Activated T-helper 1 cell treated with Interleukin-2 at 50 U/mL for 16 hours (primary cell): Measurements from ENCODE around the gene PXDN.

Source experiments
- DNase-seq: peaks from one replicate; pipeline ENCODE4 v3.0.0-alpha.2; 2020; ENCODE audit warnings: low read depth

PXDN gene

DNA sequence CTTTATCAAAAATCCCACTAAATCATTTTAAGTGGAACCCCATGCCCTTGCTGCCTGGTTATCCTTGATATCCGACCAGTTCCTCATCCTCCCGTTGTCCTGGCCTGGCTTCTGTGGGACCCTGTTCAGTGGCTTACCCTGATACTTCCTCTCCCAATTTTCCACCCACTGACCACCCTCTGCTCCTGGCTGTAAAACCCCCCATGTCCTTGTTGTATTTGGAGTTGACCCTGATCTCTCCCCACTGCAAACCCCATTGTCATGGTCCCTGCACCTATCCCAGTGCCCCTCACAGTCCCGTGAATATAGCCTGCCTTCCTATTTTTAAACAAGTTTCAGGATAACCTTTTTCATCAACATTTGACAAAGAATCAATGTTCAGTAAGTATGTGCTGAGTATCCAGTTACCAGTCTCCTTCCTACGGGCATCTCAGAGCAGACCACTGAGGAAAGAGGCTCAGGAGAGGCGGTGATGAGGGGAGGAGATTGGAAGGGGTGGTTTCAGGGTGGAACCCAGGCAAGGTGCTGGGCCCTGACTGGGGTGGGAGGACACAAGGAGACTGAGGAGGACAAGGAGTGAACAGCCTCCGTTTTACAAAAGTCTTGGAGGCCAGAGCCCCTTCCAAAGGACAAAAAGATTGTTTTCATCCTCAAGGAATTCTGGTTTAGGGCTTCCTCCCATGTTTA, 131.8 kb downstream of the PXDN start:
- no peak for DNase-seq

DNA sequence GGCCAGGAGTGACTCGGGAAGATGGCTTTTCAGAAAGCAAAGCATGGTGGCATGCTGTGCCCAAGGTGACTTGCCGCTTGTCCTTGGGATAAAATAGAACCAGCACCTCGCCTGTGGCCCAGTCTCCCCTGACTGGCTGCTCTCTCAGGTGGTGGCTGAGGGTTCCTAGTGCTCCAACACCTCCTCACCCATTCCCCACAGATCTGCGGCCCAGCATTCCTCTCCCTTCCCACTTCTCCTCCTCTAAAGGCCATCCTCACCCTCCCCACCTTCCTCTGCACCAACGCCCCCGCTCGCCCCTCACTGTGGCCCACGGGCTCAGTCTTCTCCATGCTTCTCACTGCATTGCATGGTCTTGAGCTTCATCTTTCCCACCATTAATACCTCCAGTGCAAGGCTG, 132.4 kb downstream of the PXDN start:
- no peak for DNase-seq

DNA sequence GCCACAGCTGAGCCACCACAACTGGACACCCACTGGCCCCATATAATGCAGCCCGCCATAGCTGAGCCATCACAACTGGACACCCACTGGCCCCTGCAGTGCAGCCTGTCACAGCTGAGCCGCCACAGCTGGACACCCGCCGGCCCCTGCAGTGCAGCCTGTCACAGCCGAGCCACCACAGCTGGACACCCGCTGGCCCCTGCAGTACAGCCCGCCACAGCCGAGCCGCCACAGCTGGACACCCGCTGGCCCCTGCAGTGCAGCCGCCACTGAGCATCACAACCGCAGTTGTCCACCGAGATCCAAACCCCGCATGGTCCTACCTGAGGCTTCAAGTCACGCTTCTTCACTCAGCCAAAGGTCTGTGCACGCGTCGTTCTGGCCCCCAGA, 134.2 kb downstream of the PXDN start:
- DNase-seq: no peak

DNA sequence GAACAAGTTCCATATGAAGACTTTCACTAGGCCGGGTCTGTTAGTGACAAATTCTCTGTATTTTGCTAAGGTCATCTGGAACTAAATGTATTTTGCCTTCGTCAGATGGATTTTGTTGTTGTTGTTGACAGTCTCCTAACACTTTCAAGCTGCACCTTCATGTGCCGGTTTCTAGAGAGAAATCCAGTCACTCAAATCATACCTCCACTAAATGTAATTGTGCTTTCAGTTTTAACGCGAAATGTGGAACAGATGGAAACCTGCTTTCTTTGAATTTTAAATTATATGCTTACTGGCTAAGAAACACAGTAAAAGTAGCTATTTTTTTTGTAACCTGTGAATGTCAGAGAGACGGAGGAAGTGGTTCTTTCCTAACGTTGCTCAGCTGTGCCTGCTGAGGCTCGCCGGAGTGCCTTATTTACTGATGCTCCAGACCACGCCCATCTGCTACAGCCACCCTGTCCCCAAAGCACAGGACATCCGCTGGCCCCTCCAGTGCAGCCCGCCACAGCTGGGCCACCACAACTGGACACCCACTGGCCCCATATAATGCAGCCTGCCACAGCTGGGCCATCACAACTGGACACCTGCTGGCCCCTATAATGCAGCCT, 134.7 kb downstream of the PXDN start:
- no peak for DNase-seq

DNA sequence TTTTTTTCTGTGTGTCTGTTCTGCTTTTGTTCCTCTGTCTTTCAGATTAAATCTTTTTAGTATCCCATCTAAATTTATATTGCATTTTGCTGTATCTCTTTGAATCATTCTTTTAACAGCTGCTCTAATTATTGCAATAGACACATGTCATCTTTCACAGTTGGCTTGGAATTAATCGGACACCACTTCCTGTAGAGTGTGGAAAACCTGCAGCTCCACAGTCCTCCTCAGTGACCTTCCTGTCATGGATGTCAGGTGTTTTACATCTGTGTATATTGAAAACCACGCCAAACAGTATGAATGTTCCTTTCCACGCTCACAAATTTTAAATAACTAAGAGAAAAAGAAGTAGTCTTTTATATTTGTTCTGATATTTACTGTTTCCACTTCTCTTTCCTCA, 135.3 kb downstream of the PXDN start:
- DNase-seq: no peak

DNA sequence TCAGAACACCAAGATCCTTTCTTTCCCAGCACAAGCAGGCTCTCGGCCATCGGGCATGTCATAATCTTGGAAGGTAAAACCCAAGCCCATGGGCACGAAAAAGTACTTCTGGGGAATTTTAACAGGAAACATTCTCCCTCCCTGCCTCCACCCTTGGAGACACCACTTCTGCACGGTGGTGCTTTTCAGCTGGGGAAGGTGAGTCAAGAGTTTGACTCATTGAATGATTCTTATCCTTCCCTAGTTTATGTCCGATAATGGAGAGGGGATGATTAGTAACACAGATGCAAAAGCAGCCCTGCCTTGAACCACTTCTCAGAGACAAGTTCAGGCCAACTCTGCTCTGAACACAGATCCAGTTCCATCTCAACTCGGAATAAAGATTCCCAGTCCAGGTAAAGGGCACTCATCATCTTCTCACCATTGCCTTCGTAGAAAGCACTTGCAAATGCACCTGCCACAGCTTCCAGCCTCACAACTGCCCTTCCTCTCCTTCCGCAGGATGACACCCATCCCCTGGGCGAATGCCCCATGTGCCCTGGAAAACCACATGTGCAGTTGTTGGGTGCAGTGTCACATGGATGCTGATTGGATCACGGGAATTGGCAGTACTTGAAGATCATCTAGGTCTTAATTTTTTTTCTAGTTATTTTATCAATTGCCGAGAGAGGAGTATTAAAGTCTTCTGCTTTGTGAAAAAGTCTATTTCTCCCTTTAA, 136.2 kb downstream of the PXDN start:
- no peak for DNase-seq

DNA sequence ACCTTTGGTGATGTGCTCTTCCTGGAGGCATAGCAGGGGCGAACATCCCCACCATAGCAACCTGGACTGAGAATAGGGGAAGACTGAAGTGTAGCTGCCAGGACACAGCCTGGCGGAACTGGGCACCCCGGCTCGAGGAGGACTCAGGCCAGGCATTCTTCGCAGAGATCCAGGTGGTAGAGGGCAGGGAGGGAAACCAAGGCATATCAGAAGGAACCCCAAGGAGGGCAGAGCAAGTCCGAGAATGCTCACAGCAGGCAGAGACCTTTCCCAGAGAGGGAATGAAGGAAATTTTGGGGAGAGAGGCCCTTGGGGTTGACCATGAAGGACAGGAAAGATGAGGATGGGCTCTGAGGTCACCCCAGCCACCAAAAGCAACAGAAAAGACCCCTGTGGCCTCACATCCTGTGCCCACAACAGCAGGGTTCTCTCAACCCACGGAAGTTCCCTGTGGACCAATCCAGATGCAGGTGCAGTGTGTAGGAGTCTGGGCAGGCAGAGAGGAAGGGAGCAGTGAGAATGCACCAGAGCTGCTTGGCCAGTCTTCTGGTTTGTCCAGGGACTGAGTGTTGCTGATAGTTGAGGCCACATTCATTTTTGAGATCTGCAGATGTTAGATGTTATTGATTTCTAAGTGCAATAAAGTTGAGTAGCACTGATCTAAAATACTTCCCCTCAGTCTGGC, 136.9 kb downstream of the PXDN start:
- DNase-seq: no peak

DNA sequence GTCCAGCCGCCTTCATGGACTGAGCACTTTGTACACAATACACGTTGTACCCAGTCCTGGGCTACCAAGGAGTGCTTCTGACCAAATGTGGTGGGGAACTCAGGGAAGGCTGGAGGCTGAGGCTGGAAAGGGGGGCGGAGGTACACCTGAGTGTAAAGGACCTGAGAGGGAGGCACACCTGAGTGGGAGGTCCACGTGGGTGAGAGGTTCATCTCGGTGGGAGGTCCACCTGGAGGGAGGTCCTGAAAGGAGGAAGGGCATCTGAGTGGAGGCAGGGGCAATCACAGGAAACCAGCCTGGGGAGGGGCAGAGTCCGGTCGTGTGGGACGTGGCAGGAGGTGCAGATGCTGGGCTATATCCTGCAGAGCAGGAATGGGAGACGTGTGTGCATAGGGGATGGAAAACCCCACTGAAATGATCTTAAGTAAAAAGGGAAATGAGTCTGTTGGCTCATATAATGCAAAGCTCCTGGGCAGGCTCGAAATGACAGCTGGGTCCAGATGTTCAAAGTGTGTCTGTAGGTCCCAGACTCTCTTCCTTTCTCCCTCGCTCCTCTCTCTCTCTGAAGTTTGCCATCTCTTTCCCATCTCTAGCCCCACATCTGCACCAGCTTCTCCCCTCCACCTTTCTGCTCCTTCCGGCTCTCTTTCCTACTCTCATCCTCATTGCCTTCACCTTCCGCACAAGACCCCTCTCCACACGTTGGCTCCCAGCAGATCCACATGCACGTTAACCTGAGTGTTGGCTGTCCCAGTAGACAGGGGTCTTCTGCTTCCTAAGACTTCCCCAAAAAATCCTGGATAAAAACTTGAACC, 137.7 kb downstream of the PXDN start:
- no peak for DNase-seq

DNA sequence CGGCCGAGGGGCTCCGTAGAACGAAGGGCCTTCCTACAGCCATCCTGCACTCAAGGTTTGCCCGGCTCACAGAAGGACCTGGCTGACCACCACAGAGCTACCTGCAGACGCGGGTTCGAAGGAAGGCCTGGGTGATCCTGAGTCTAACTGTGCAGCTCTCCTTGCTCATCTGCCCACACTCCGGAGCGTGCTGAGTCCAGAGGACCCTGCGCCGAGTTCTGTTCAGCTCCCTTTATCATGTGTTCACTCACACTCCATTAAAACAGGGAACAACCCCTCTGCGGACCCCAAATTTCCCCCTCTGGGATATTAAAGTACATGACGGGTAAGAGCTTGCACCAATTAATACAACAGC, 138.3 kb downstream of the PXDN start:
- DNase-seq: no peak

DNA sequence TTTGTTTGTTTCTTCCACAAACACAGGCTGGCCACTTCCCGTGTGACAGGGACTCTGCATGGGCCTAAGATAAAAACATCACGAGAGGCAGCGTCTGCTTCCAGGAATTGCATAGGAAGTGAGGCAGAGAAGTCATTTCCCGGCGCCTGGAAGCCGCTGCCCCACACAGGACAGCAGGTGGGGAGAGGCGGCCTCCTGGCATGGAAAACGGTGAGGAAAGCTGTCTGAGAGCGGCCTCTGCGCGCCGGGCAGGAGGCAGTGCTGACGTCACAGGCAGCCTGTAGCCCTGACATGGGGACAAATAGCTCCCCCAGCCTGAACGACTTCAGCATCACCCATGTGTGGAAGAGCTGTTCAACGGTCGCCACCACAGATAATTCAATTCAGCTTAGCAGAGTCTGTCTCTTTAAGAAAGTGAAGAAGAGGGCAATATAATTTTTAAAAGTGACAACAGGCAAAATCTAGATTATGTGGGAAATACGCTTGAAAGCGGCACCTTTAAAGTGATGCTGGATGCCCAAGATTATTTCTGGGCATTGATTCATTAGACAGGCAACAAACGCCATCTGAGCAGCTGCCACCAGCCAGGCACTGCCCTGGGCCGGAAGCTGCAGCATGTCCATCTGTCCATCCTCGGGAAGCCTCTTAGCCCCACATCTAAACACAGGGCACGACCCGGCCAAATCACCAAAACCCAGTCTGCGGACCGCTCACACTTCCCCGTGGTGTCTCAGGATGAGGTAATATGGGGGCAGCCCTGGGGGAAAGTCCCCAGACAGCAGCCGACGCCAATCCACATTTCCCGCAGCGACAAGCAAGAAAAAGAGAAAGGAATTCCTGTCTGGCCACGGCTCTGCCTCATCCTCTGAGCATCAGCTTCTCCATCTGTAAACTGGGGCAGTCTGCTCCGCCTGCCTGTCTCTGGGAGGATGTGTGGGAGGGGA, 138.9 kb downstream of the PXDN start:
- DNase-seq: no peak

DNA sequence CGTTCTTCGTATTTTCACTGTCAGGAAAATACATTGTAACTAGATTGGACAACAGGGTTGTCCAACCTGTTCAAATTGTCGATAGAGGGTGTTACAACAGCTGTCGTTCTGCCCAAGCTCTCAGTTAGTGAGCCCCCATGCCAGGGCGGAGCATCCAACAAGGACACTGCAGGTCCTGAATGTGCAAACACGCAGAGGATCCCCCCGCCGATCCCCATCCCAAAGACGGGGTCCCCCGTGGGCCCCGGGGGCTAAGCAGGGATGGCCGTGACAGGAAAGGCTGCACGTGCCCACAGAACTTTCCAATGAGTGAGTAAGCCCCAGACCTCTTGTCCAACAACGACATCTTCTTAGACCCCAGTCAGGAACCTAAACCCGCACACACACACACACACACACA, 140.8 kb downstream of the PXDN start:
- no peak for DNase-seq

DNA sequence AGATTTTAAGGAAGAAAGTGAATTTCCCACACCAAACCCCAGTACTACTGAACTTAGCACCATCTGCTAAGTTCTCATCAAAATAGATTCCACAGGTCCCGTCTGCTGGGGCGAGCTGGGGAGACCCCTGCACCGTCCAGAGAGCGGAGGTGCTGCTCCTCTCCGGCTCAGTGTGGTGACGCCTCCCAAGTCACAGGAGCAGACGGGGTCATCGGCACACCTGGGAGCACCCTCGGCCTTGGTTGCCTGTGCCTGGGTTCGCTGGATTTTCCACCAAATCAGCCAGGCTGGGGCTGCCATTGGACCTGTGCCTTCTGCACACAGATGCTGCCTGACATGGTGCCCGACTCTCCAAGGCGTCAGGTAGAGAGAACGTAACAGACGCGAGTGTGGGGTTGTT, 141.3 kb downstream of the PXDN start:
- no peak for DNase-seq

DNA sequence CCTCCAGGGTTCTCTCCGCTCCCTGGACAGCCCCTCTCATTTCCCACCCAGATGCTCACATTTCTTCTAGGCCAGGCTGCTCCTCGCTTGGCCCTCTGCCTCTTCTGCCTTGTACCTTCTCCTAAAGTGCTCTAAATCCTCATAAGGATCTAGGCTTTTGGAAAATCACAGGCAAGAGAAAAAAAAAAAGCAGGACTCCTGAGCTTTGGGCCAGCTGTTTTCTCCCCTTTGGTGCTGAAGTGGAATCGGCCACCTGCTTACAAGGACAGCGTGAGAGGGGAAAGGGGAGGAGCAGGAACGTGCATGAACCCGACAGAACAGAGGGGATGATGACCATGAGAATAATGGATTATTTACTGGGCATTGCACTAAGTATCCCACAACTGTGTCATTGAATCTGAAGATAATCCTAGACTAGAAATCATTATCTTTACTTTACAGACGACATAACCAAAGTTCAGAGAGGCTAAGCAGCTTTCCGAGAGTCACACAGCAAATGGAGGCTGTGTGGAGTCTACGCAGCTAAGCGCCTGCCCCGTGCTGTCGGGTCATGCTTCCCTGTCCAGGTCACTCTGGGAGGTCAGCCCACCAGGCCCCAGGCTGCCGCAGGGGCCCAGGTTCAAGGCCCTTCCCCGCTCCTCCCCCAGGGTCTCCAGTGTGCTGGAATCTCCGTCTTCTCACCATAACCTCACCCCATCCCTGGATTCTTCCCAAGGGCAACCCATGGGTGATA, 141.9 kb downstream of the PXDN start:
- no peak for DNase-seq

DNA sequence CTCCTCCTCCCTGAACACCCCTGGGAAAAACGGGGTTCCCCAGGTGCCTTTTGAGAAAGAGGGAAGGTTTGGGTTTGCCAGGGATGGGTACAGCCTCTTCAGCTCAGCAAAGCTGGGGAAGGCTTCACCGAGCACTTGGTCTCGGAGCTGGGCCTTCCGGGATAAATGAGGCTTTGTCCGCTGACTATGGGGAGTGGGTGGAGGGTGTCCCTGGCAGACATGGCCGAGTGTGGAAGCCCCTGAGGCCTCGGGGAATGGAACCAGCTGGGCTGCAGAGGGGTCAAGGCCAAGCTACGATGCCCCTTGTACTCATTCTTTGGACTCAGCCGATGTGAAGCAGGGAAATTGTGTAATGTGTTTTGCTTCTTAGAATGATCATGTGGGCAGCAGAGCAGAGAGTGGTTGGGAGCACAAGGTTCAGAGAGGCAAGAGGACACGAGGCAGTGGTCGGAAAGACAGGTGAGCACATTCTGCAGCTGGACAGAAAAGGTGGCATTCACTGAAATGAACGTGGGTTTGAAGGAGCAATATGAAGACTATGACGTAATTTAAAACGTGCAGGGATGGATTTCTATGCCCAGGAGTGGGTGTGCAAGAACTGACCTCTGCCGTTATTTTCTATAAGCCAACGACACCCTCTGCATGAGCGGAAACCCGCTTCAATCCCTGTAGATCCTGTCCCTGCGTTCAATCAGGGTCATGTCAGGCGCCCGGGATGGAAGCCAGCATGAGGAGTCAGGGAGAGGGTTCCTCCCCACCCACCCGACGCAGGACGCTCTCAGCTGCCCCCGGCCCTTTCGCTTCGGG, 142.6 kb downstream of the PXDN start:
- no peak for DNase-seq

DNA sequence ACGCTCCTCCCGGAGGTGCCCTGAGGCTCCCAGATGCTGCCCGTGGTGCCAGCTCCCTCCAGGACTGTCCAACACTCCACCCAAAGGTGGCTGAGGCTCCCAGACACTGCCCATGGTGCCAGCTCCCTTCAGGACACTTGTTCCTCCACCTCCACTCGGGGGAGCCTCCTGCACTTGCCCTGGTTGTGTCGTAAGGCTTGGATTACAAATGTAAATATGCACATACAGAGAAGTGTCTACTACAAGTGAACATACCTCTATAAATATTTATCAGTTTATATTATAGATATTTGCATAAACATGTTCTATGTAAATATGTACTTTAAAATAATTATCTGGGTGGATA, 143.3 kb downstream of the PXDN start:
- no peak for DNase-seq

DNA sequence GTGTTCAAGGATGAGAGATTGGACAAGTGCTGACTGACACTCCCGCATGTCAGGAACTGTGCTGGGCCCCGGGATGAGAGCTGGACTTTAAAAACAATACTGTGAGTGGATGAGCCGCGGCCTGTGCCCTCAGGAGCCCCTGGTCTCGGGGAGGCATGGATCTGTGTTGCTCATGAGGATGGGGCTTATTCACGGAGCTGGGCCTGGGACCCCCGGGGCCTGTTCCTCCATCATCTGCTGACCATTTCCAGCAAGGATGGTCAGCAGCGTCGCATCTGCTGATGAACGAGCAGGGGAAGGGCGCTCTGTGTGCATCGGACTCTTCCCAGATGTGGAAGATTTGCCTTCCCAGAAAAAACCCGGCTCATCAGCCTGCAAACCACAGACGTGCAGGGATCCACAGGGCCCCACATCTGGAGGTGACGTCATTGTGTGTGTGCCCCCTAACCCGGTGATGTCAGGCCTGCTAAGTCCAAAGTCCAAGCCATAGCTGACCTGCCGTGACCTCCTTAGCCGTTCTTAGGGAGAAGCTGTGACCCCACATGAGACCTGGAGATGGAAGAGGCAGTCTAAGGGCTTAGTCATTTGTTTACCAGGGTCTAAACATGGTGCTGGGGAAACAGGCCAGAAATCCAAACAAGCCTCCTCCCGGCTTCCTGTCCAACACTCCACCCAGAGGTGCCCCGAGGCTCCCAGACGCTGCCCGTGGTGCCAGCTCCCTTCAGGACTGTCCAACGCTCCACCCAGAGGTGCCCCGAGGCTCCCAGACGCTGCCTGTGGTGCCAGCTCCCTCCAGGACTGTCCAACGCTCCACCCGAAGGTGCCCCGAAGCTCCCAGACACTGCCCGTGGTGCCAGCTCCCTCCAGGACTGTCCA, 143.9 kb downstream of the PXDN start:
- no peak for DNase-seq

DNA sequence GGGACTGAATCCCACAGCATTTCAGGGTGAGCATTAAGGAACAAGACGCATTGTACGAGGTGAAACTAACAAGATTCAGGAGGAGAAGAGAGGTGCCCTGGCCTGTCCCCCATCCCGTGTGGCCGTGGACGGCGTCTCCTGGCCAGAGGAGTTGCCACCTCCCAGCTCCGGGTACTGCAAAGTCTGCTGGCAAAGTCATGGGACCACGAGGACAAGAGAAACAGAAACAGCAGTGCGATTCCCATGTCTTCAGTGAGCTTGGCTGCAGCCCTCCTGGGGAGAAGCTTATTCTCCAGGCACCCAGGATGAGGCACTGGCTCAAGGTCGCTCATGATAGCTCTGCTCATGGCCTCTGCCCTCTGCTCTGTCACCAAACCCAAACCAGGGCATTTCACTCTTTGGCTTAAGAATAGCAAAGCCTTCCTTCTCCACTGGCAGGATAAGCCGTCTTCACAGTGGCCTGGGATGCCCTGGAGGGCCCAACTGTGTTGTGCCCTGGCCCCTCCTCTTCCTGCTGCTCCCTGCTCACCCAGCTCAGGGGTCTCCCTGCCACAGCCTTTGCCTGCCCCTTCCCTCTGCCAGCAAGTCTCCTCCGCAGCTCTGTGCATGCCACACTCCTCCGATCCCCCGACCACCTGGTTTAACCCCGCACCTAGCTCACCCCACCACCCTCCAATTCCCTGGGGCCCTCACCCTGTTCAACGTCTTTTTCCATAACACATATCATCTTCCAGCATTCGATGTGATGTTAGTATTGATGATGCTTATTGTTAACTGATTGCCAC, 144.8 kb downstream of the PXDN start:
- no peak for DNase-seq

DNA sequence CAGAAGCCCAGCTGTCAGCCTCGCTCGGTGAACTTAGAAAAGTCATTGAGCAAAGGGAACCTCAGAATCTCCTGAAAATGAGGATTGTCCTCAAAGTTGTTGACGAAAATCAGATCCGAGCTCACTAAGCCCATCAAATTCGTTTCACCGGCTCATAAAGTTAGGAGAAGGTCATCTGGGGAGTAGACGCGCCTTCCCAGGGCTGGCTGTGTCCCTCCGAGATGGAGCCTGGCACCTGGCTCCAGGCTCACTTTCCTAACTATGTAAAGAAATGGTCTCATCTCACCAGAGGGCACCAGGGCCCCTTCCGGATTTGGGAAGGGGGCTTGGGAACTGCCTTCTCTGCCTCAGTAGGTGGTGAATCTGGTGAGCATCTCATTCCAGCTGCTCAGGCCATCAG, 145.5 kb downstream of the PXDN start:
- no peak for DNase-seq
